NCI-H2227 (cell line): Measurements from ENCODE around the gene RAB26.

Experiments used
- DNase-seq: peaks from one replicate; lab custom pipeline; 2025; ENCODE audit not compliant: unreplicated experiment; lab: John Stamatoyannopoulos, UW

The RAB26 gene

GRCh38 chr16:2159175-2159838, 10.9 kb downstream of the RAB26 start:
- peak; percentile 49 for DNase-seq

GRCh38 chr16:2160915-2161551, 12.6 kb downstream of the RAB26 start:
- DNase-seq: no peak

- no peak for DNase-seq
These were observed 13.5 kb downstream of the RAB26 start for GRCh38 chr16:2161911-2162310.

- no peak for DNase-seq
These were observed 14.3 kb downstream of the RAB26 start for GRCh38 chr16:2162676-2163118.

GRCh38 chr16:2163211-2163881, 14.9 kb downstream of the RAB26 start:
- DNase-seq: no peak

- no peak for DNase-seq
These were observed 17.4 kb downstream of the RAB26 start for GRCh38 chr16:2165861-2166260.

GRCh38 chr16:2166263-2167067, 18.0 kb downstream of the RAB26 start:
- no peak for DNase-seq

GRCh38 chr16:2167068-2167638, 18.7 kb downstream of the RAB26 start:
- no peak for DNase-seq

GRCh38 chr16:2170080-2170479, 21.7 kb downstream of the RAB26 start:
- DNase-seq: no peak

GRCh38 chr16:2170587-2171435, 22.4 kb downstream of the RAB26 start:
- DNase-seq: no peak

- no peak for DNase-seq
These were observed 23.3 kb downstream of the RAB26 start for GRCh38 chr16:2171601-2172178.

GRCh38 chr16:2172688-2173335, 24.4 kb downstream of the RAB26 start:
- no peak for DNase-seq

- no peak for DNase-seq
These were observed 24.9 kb downstream of the RAB26 start for GRCh38 chr16:2173366-2173765.

- DNase-seq: no peak
These were observed 25.5 kb downstream of the RAB26 start for GRCh38 chr16:2173916-2174315.

GRCh38 chr16:2174396-2175131, 26.1 kb downstream of the RAB26 start:
- peak; percentile 94 for DNase-seq

- DNase-seq: no peak
These were observed 27.0 kb downstream of the RAB26 start for GRCh38 chr16:2175454-2175853.

- DNase-seq: no peak
These were observed 27.6 kb downstream of the RAB26 start for GRCh38 chr16:2176047-2176446.

- DNase-seq: no peak
These were observed 28.7 kb downstream of the RAB26 start for GRCh38 chr16:2177101-2177500.

- DNase-seq: no peak
These were observed 29.1 kb downstream of the RAB26 start for GRCh38 chr16:2177561-2177960.
